Liver (tissue), 9 donors: ENCODE results near the gene LAMP5. TPM values are rescaled to one million over a fixed set of nuclear protein-coding genes. Genes with fewer than 3 reads are reported as not detected.

Experiments
- DNase-seq: peaks from one replicate; pipeline ENCODE4 v3.0.0-alpha.2; 2017; ENCODE audit warnings: low spot score
- H3K27ac ChIP-seq, 2 donors: one replicate each; pipeline ENCODE4 v1.7.0; 2013; ENCODE audit warnings: inconsistent platforms in 2 of 2, low read length in 2 of 2, control low read depth in 1 of 2, low read depth in 1 of 2, mild to moderate bottlenecking in 1 of 2
- H3K27me3 ChIP-seq, 4 donors: one replicate each; pipeline versions ENCODE4 v1.6.1 to v1.7.0; 2013; ENCODE audit warnings: low read length in 3 of 4, inconsistent platforms in 1 of 4, mild to moderate bottlenecking in 1 of 4, moderate library complexity in 1 of 4; ENCODE audit not compliant: control insufficient read depth in 4 of 4, insufficient read depth in 4 of 4
- H3K36me3 ChIP-seq, 4 donors: one replicate each; pipeline versions ENCODE4 v1.6.1 to v1.7.0; 2013; ENCODE audit warnings: low read length in 3 of 4, mild to moderate bottlenecking in 3 of 4, low read depth in 1 of 4, moderate library complexity in 1 of 4; ENCODE audit not compliant: control insufficient read depth in 4 of 4, insufficient read depth in 3 of 4
- H3K4me1 ChIP-seq, 4 donors: one replicate each; pipeline versions ENCODE4 v1.6.1 to v1.7.0; 2013; ENCODE audit warnings: low read length in 3 of 4, mild to moderate bottlenecking in 3 of 4, moderate library complexity in 1 of 4; ENCODE audit not compliant: control insufficient read depth in 4 of 4, insufficient read depth in 4 of 4
- H3K4me3 ChIP-seq, 3 donors: one replicate each; pipeline versions ENCODE4 v1.6.1 to v1.7.0; 2013; ENCODE audit warnings: low read length in 3 of 3, control low read depth in 1 of 3, low read depth in 1 of 3, mild to moderate bottlenecking in 1 of 3
- H3K9ac ChIP-seq, 2 donors: one replicate each; pipeline ENCODE4 v1.7.0; 2013; ENCODE audit warnings: low read length in 2 of 2, mild to moderate bottlenecking in 2 of 2, moderate library complexity in 2 of 2, control low read depth in 1 of 2, low read depth in 1 of 2
- H3K9me3 ChIP-seq, 4 donors: one replicate each; pipeline versions ENCODE4 v1.6.1 to v1.7.0; 2013; ENCODE audit warnings: low read length in 3 of 4; ENCODE audit not compliant: control insufficient read depth in 4 of 4
- EGR1 ChIP-seq, 2 donors: IDR thresholded peaks; 2 replicates each; pipeline ENCODE4 v1.6.1; 2016 to 2018; ENCODE audit warnings: antibody characterized with exemption in 2 of 2, low read depth in 2 of 2
- FOXA2 ChIP-seq: IDR thresholded peaks from 2 replicates; pipeline ENCODE4 v1.6.1; 2016; ENCODE audit warnings: antibody characterized with exemption
- HNF4A ChIP-seq, 2 donors: conservative IDR thresholded peaks; 2 replicates each; pipeline ENCODE4 v1.6.1; 2016; ENCODE audit warnings: antibody characterized with exemption in 2 of 2, mild to moderate bottlenecking in 2 of 2
- JUND ChIP-seq, 2 donors: IDR thresholded peaks; 2 replicates each; pipeline ENCODE4 v1.6.1; 2016; ENCODE audit warnings: antibody characterized with exemption in 2 of 2
- NR2F2 ChIP-seq: IDR thresholded peaks from 2 replicates; pipeline ENCODE4 v1.6.1; 2016; ENCODE audit warnings: antibody characterized with exemption
- RAD21 ChIP-seq, 2 donors: IDR thresholded peaks; 2 replicates each; pipeline ENCODE4 v1.6.1; 2016; ENCODE audit warnings: antibody characterized with exemption in 2 of 2, mild to moderate bottlenecking in 2 of 2
- RXRA ChIP-seq, 2 donors: IDR thresholded peaks; 2 replicates each; pipeline ENCODE4 v1.6.1; 2017 to 2018; ENCODE audit warnings: antibody characterized with exemption in 2 of 2, mild to moderate bottlenecking in 1 of 2
- TAF1 ChIP-seq: conservative IDR thresholded peaks from 2 replicates; pipeline ENCODE4 v1.6.1; 2016; ENCODE audit warnings: antibody characterized with exemption, mild to moderate bottlenecking
- YY1 ChIP-seq: IDR thresholded peaks from 2 replicates; pipeline ENCODE4 v1.6.1; 2016; ENCODE audit warnings: antibody characterized with exemption, mild to moderate bottlenecking
- whole genome bisulfite sequencing: extraction: QIAGEN DNeasy Blood & Tissue Kit; methylation state at CpG from one replicate; pipeline ENCODE4 v1.1.7; 2013; 5-methylcytosine and 5-hydroxymethylcytosine counted together
- polyA plus RNA-seq, 2 donors: library from polyadenylated mRNA; stranded (reverse) in 1 of 2; unstranded in 1 of 2; fragments of 200-250 nt in 1 of 2; fragments of >200 nt in 1 of 2; fragmentation: Nextera tagmentation in 1 of 2; extraction: Ambion mirVana in 1 of 2; gene quantifications; one replicate each; pipeline versions ENCODE4 v1.2.1 to v1.2.3, GENCODE V29; 2013 to 2015
- total RNA-seq, 2 donors: library from RNA; depleted of rRNA; stranded (reverse); fragments of >200 nt; gene quantifications; one replicate each; pipeline ENCODE4 v1.2.3, GENCODE V29; 2014
- TF ChIP-seq, protein P1 (sequence below): fragments of 150-350 bp; IDR thresholded peaks from 2 replicates; pipeline ENCODE4 v1.5.1; 2017; ENCODE audit warnings: improper control_type of control experiment, low read depth, low read length; ENCODE audit not compliant: missing input control
- TF ChIP-seq, protein P2 (sequence below): IDR thresholded peaks from 2 replicates; pipeline ENCODE4 v1.6.1; 2016; ENCODE audit warnings: antibody characterized with exemption, mild to moderate bottlenecking
- TF ChIP-seq, protein P3 (sequence below): IDR thresholded peaks from 2 replicates; pipeline ENCODE4 v1.6.1; 2016; ENCODE audit warnings: antibody characterized with exemption
- TF ChIP-seq, protein P4 (sequence below): IDR thresholded peaks from 2 replicates; pipeline ENCODE4 v1.6.1; 2016; ENCODE audit warnings: antibody characterized with exemption
- donor health status: healthy.
- donor health status: healthy.
- donor health status: healthy.
- donor health status: healthy.
- donor health status: healthy.

The LAMP5 gene
- total and polyA plus RNA-seq, 4 donors = 0.08 to 0.09 TPM; not detected in 2

DNA sequence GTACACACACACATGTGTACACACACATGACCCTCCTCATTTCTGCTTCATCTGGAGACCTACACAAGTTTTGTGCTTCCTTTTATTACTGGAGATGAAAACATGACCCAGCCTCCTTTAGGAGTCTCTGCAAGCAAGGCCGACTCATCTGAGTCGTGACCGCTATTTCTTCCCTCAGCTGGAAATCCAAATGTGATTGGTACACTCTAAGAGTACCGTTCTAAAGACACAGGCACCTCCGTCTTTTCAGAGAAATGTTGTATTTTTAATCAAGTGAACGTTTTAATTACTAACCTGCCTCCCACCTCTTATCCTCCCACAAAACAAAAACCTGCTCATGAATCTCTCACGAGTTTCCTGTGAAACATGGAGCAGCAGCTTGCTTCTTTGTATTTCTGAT lies 63.0 kb downstream of the LAMP5 start:
- H3K27me3 ChIP-seq = peaks cover 0 to 9% (median 0%) of the 10 kb centered on the region in 4 donors
- no peaks in the 10 kb centered on the region for H3K9me3 ChIP-seq
- H3K27ac ChIP-seq = no peak overlapping the region
- TF ChIP-seq NR2F2 (no peak), RXRA (IDR thresholded peaks at IDR 0.05) (no peak), RAD21 (IDR thresholded peaks at IDR 0.05) (no peak), FOXA2 (no peak), TAF1 (no peak), EGR1 (IDR thresholded peaks at IDR 0.05; ENCODE audit: low read depth in 2 of 2) (no peak), HNF4A (conservative IDR thresholded peaks at IDR 0.05) (no peak), YY1 (no peak), JUND (IDR thresholded peaks at IDR 0.05) (no peak)
- TF ChIP-seq, protein P1, sequence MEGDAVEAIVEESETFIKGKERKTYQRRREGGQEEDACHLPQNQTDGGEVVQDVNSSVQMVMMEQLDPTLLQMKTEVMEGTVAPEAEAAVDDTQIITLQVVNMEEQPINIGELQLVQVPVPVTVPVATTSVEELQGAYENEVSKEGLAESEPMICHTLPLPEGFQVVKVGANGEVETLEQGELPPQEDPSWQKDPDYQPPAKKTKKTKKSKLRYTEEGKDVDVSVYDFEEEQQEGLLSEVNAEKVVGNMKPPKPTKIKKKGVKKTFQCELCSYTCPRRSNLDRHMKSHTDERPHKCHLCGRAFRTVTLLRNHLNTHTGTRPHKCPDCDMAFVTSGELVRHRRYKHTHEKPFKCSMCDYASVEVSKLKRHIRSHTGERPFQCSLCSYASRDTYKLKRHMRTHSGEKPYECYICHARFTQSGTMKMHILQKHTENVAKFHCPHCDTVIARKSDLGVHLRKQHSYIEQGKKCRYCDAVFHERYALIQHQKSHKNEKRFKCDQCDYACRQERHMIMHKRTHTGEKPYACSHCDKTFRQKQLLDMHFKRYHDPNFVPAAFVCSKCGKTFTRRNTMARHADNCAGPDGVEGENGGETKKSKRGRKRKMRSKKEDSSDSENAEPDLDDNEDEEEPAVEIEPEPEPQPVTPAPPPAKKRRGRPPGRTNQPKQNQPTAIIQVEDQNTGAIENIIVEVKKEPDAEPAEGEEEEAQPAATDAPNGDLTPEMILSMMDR = no peak
- TF ChIP-seq, protein P2, sequence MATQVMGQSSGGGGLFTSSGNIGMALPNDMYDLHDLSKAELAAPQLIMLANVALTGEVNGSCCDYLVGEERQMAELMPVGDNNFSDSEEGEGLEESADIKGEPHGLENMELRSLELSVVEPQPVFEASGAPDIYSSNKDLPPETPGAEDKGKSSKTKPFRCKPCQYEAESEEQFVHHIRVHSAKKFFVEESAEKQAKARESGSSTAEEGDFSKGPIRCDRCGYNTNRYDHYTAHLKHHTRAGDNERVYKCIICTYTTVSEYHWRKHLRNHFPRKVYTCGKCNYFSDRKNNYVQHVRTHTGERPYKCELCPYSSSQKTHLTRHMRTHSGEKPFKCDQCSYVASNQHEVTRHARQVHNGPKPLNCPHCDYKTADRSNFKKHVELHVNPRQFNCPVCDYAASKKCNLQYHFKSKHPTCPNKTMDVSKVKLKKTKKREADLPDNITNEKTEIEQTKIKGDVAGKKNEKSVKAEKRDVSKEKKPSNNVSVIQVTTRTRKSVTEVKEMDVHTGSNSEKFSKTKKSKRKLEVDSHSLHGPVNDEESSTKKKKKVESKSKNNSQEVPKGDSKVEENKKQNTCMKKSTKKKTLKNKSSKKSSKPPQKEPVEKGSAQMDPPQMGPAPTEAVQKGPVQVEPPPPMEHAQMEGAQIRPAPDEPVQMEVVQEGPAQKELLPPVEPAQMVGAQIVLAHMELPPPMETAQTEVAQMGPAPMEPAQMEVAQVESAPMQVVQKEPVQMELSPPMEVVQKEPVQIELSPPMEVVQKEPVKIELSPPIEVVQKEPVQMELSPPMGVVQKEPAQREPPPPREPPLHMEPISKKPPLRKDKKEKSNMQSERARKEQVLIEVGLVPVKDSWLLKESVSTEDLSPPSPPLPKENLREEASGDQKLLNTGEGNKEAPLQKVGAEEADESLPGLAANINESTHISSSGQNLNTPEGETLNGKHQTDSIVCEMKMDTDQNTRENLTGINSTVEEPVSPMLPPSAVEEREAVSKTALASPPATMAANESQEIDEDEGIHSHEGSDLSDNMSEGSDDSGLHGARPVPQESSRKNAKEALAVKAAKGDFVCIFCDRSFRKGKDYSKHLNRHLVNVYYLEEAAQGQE = no peak
- TF ChIP-seq, protein P3, sequence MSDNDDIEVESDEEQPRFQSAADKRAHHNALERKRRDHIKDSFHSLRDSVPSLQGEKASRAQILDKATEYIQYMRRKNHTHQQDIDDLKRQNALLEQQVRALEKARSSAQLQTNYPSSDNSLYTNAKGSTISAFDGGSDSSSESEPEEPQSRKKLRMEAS = no peak
- TF ChIP-seq, protein P4, sequence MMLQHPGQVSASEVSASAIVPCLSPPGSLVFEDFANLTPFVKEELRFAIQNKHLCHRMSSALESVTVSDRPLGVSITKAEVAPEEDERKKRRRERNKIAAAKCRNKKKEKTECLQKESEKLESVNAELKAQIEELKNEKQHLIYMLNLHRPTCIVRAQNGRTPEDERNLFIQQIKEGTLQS = no peak
- 83% methylated on average over 7 of the region's 7 CpGs for WGBS
- H3K4me1 ChIP-seq = no peaks in the 10 kb centered on the region
- H3K4me3 ChIP-seq = no peak overlapping the region
- no peak overlapping the region for H3K9ac ChIP-seq
- no peak for DNase-seq
- H3K36me3 ChIP-seq = no peaks in the 10 kb centered on the region

DNA sequence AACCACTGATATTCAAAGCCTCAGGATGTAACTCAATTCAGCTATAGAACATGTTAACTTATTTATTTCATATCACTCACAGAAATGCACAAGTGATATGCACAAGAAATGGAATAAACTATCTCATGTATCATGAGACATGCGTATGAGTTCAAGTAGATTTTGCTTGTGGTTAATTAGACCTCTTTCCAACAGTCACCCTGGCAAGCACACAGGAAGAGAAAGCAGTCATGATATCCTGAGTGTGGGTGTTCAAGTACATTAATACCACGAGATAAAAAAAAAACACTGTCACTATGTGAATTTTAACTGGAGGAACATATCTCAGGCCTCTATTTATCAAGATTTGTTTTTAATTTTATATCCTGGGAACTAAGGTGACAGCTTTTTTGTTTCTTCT lies 64.2 kb downstream of the LAMP5 start:
- H3K36me3 ChIP-seq = no peaks in the 10 kb centered on the region
- H3K4me1 ChIP-seq = no peaks in the 10 kb centered on the region
- no peak for DNase-seq
- H3K4me3 ChIP-seq = no peak overlapping the region
- H3K9me3 ChIP-seq = no peaks in the 10 kb centered on the region
- no peak overlapping the region for H3K9ac ChIP-seq
- peaks cover 0 to 9% (median 0%) of the 10 kb centered on the region in 4 donors for H3K27me3 ChIP-seq
- WGBS = 62% methylated on average over 2 of the region's 2 CpGs
- no peak overlapping the region for H3K27ac ChIP-seq
- TF ChIP-seq YY1 (no peak), NR2F2 (no peak), HNF4A (conservative IDR thresholded peaks at IDR 0.05) (no peak)
- TF ChIP-seq, protein P3 = no peak
